T-helper 17 cell (primary cell): ENCODE results near the gene PLSCR3. TPM values are rescaled to one million over a fixed set of nuclear protein-coding genes. Genes with fewer than 3 reads are reported as not detected.
"Not testable (repeated sequence)": the region's sequence is repeated elsewhere in the genome, so short reads cannot be mapped to it uniquely, and the experiment has no call there.

Experiments used
- ATAC-seq: fragments of 150-1000 bp; cut with Tn5 transposase; 2 replicates; pipeline ENCODE4 v1.10.0; 2021; ENCODE audit warnings: mild to moderate bottlenecking, moderate library complexity
- DNase-seq, 3 donors: peaks; one replicate each; pipeline versions ENCODE4 v3.0.0 to v3.0.0-alpha.2; 2020 to 2021
- H3K9me3 ChIP-seq: one replicate; pipeline ENCODE4 v1.7.0; 2013; ENCODE audit warnings: low read length, mild to moderate bottlenecking; ENCODE audit not compliant: control insufficient read depth, poor library complexity, severe bottlenecking
- H3K27ac Mint-ChIP-seq: one replicate; pipeline ENCODE4 v1.8.0; 2022; ENCODE audit warnings: mild to moderate bottlenecking, moderate library complexity, mixed read lengths
- H3K27me3 Mint-ChIP-seq: one replicate; pipeline ENCODE4 v1.8.0; 2022; ENCODE audit warnings: mixed read lengths
- H3K36me3 Mint-ChIP-seq: one replicate; pipeline ENCODE4 v1.8.0; 2022; ENCODE audit warnings: low read depth, mixed read lengths
- H3K4me1 Mint-ChIP-seq: one replicate; pipeline ENCODE4 v1.8.0; 2022; ENCODE audit warnings: mild to moderate bottlenecking, mixed read lengths
- H3K4me3 Mint-ChIP-seq: one replicate; pipeline ENCODE4 v1.8.0; 2022; ENCODE audit warnings: mild to moderate bottlenecking, moderate library complexity, mixed read lengths
- total RNA-seq, 4 donors: library from RNA in 2 of 4; stranded (reverse) in 2 of 4; gene quantifications; one replicate each; pipeline ENCODE4 v1.2.3 and lab custom pipeline; 2022 to 2026

PLSCR3 gene
- total RNA-seq, 2 donors from 2014 or later = 120 to 126 TPM

DNA sequence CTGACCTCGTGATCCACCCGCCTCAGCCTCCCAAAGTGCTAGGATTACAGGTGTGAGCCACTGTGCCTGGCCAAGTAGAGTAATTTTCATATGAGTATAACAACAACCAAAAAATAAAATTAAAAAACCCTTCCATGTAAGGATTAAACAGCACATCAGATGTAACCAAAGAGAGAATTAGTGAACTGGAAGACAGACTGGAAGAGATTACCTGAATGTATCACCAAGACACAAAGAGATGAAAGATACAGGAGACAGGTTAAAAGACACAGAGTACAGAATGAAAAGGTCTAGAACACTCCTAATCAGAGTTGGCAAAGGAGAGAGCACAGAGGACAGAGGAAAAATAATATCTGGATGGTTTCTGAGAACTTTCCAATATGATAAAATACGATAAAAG is 15.2 kb downstream of the PLSCR3 start:
- no peaks in the 10 kb centered on the region for H3K9me3 ChIP-seq
- no peak overlapping the region for H3K27ac Mint-ChIP-seq
- H3K36me3 Mint-ChIP-seq = peaks cover 3% of the 10 kb centered on the region
- ATAC-seq = no peak
- peaks cover 5% of the 10 kb centered on the region for H3K4me1 Mint-ChIP-seq
- no peak for DNase-seq
- H3K27me3 Mint-ChIP-seq = peaks cover 39% of the 10 kb centered on the region
- no peak overlapping the region for H3K4me3 Mint-ChIP-seq

DNA sequence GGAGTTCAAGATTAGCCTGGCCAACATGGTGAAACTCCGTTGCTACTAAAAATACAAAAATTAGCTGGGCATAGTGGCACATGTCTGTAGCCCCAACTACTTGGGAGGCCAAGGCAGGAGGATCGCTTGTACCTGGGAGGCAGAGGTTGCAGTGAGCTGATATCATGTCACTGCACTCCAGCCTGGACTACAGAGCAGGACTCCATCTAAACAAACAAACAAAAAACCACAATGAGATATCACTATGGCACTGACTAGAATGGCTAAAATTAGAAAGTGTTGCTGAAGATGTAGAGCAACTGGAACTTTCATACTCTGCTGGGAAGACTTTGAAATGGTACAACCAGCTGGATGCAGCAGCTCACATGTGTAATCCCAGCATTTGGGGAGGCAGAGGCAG is 20.0 kb downstream of the PLSCR3 start:
- Mint-ChIP-seq H3K27me3 (peaks cover 14% of the 10 kb centered on the region), H3K4me1 (peaks cover 2% of the 10 kb centered on the region), H3K27ac (no peak overlapping the region), H3K36me3 (no peaks in the 10 kb centered on the region), H3K4me3 (no peak overlapping the region)
- H3K9me3 ChIP-seq = no peaks in the 10 kb centered on the region
- no peak for ATAC-seq
- DNase-seq = no peak

DNA sequence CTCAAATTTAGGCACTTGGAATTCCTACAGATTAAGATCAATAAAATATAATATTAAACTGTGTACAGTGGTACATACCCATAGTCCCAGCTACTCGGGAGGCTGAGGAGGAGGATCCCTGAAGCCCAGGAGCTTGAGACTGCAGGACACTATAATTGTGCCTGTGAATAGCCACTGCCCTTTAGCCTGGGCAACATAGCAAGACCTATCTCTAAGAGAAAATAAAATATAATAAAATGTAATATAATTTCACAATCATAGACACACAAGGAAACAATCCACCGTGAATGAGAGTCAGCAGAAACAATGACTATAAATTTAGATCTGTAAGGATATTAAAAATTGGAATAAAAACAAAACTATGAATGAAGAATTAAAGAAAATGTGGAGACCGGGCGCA is 23.5 kb downstream of the PLSCR3 start:
- Mint-ChIP-seq H3K4me1 (peaks cover 2% of the 10 kb centered on the region), H3K27me3 (peaks cover 9% of the 10 kb centered on the region), H3K36me3 (no peaks in the 10 kb centered on the region), H3K4me3 (no peak overlapping the region), H3K27ac (no peak overlapping the region)
- ATAC-seq (no peak), DNase-seq (no peak)
- no peaks in the 10 kb centered on the region for H3K9me3 ChIP-seq

DNA sequence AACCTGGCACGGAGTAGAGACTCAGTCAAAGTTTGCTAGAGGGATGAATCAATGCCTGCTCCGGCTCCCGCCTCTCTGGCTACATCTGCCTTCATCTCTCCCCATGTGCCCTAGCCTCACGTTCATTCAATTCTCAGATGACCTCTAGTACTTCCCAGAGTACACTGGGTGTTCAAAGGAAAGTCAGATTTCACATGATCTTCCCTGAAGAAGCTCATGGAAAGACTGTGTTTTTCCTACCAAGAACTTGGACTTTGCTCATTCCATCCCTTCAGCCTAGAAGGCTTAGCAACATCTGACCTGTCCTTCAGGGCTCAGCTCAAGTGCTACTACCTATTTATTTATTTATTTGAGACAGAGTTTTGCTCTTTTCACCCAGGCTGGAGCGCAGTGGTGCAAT is 24.5 kb downstream of the PLSCR3 start:
- Mint-ChIP-seq H3K4me3 (no peak overlapping the region), H3K27ac (no peak overlapping the region)

DNA sequence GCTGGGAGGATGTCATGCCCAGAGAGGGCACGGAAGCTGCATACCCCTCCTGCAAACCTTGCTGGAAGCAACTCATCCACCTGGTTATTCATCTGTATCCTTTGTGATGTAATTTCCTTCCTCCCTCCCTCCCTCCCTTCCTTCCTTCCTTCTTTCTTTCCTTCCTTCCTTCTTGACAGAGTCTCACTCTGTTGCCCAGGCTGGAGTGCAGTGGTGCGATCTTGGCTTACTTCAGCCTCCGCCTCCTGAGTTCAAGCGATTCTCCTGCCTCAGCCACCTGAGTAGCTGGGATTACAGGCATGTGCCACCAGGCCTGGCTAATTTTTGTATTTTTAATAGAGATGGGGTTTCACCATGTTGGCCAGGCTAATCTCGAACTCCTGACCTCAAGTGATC is 25.7 kb downstream of the PLSCR3 start:
- H3K9me3 ChIP-seq, H3K36me3 Mint-ChIP-seq, H3K27ac Mint-ChIP-seq, H3K4me3 Mint-ChIP-seq, DNase-seq, ATAC-seq, H3K4me1 Mint-ChIP-seq: not testable (repeated sequence)
- H3K27me3 Mint-ChIP-seq = peaks cover 14% of the 10 kb centered on the region

More for the DNA sequence above, 24.5 kb downstream of the PLSCR3 start:
- ATAC-seq (no peak), DNase-seq (no peak)
- Mint-ChIP-seq H3K27me3 (peaks cover 14% of the 10 kb centered on the region), H3K36me3 (peaks cover 2% of the 10 kb centered on the region), H3K4me1 (peaks cover 7% of the 10 kb centered on the region)
- no peaks in the 10 kb centered on the region for H3K9me3 ChIP-seq

DNA sequence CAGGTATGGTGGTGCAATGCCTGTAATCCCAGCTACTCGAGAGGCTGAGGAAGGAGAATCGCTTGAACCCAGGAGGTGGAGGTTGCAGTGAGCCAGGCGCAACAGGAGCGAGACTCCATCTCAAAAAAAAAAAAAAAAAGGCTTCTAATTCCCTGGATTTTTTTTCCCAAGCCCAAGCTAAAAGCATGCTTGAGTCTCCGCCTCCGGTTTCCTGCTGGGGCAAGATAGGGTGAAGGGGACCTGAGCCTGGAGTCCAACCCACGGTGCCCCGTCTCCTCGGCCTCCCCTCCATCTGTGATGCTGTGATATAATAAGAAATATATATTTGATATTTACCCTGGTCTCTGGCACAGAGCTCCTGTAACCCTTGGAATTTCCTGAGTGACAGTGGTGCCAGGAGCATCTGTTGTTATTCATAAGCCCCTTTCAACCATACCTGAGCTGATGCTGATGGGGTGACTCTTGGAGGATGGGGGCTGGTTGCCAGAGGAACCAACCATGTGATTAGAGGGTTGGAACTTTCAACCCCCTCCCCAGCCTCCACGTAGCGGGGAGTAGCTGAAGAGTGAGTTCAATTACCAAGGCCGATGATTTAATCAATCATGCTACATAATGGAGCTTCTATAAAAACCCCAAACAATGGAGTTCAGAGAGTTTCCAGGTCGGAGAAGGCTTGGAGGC is 26.3 kb downstream of the PLSCR3 start:
- ATAC-seq (no peak), DNase-seq (no peak)
- Mint-ChIP-seq H3K36me3 (peaks cover 2% of the 10 kb centered on the region), H3K4me3 (no peak overlapping the region), H3K27me3 (peaks cover 14% of the 10 kb centered on the region), H3K4me1 (peaks cover 7% of the 10 kb centered on the region), H3K27ac (no peak overlapping the region)
- no peaks in the 10 kb centered on the region for H3K9me3 ChIP-seq

DNA sequence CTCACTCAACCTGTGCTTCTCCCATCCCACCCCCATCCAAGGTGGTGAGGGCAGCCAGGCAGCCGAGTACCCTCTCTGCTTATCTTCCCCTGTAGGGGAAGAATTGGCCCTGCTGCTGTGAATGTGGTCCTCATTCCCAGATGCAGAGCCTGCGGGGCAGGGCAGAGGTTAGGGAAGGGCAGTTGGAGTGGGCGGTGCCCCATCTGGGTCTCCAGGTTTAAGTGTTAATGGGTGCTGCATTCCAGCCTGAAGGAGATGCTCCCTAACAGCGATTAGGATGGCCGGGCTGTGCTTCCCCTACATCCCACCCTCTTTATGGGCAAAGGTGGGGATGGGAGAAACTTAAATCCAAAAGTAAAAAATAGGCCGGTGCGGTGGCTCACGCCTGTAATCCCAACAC is 27.2 kb downstream of the PLSCR3 start:
- ATAC-seq (no peak), DNase-seq (no peak)
- Mint-ChIP-seq H3K36me3 (peaks cover 2% of the 10 kb centered on the region), H3K4me3 (no peak overlapping the region), H3K27ac (no peak overlapping the region), H3K27me3 (peaks cover 17% of the 10 kb centered on the region), H3K4me1 (peaks cover 7% of the 10 kb centered on the region)
- H3K9me3 ChIP-seq = no peaks in the 10 kb centered on the region

DNA sequence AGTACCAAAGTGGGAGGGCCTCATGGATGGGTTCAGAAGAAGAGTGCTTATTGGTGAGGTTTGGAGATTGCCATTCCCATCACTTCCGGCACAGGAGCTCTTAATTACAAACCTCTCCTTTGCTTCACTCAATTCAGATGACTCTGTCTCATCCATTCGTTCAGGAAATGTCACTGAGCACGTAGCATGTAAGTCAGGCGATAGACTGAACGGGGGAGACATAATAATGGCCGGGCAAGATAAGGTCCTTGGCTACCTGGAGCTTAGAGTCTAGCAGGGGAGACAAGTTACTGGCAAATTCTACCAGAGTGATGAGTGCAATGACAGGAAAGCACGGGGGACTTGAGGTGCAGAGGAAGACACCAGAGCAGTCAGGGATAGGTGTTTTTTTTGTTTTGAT is 28.4 kb downstream of the PLSCR3 start:
- H3K9me3 ChIP-seq = not testable (repeated sequence)

DNA sequence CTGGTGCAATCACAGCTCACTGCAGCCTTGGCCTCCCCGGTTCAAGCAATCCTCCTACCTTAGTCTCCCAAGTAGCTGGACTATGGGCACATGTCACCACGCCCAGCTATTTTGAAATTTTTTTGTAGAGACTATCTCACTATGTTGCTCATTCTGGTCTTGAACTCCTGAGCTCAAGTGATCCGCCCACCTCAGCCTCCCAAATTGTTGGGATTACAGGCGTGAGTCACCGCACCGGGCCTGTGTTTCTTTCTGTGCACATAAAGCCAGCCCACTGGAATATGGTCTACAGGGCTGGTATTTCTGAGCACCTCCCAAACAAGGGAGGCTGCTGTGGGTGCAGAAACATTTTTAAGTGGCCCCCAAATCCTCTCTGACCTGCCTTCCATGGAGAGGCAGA is 31.0 kb downstream of the PLSCR3 start:
- DNase-seq = no peak
- no peaks in the 10 kb centered on the region for H3K9me3 ChIP-seq
- no peak for ATAC-seq
- no peak overlapping the region for H3K27ac Mint-ChIP-seq
- peaks cover 15% of the 10 kb centered on the region for H3K27me3 Mint-ChIP-seq
- H3K4me1 Mint-ChIP-seq = peaks cover 5% of the 10 kb centered on the region
- H3K36me3 Mint-ChIP-seq = peaks cover 2% of the 10 kb centered on the region
- no peak overlapping the region for H3K4me3 Mint-ChIP-seq

More for the DNA sequence above, 28.4 kb downstream of the PLSCR3 start:
- H3K4me1 Mint-ChIP-seq, ATAC-seq, H3K4me3 Mint-ChIP-seq, DNase-seq, H3K36me3 Mint-ChIP-seq, H3K27ac Mint-ChIP-seq: not testable (repeated sequence)
- peaks cover 24% of the 10 kb centered on the region for H3K27me3 Mint-ChIP-seq

DNA sequence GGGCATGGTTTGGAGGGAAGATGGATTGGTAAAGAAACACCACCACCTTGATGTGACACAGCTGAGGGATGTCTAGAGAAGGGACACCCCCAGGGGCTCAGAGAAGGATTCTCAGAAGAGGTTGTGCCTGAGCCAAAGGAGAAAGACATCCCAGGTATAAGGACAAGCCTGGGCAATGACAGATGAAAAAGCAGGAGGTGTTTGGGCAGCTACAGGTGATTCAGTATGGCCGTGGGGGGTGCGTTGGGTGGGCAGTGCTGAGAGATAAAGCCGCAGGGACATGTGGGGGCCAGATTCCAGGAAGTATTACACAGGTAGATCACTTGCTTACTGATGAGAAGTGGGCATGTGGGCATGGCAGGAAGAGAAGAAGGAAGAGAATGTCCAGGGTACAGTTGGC is 32.4 kb downstream of the PLSCR3 start:
- no peaks in the 10 kb centered on the region for H3K9me3 ChIP-seq
- no peak for ATAC-seq
- Mint-ChIP-seq H3K4me3 (no peak overlapping the region), H3K4me1 (peaks cover 5% of the 10 kb centered on the region), H3K27ac (no peak overlapping the region), H3K36me3 (peaks cover 2% of the 10 kb centered on the region), H3K27me3 (peaks cover 15% of the 10 kb centered on the region)
- no peak for DNase-seq

DNA sequence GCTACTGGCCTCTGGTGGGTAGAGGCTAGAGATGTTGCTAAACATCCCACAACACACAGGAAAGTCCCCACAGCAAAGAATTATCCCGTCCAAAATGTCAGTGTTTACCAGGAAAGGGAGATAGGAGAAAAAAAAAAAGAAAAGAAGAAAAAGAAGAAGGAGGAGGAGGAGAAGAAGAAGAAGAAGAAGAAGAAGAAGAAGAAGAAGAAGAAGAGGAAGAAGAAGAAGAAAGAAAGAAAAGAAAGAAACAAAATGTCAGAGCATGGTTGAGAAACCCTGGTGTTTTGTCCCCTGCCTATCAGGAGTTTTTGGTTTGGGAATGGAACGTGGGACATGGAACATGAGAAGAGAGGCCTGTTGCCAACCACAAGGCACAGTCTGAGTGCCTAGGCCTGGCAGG is 36.9 kb downstream of the PLSCR3 start:
- Mint-ChIP-seq H3K4me1 (peaks cover 19% of the 10 kb centered on the region), H3K36me3 (no peaks in the 10 kb centered on the region), H3K27me3 (peaks cover 10% of the 10 kb centered on the region), H3K27ac (no peak overlapping the region), H3K4me3 (no peak overlapping the region)
- H3K9me3 ChIP-seq = no peaks in the 10 kb centered on the region
- no peak for DNase-seq
- ATAC-seq = no peak

DNA sequence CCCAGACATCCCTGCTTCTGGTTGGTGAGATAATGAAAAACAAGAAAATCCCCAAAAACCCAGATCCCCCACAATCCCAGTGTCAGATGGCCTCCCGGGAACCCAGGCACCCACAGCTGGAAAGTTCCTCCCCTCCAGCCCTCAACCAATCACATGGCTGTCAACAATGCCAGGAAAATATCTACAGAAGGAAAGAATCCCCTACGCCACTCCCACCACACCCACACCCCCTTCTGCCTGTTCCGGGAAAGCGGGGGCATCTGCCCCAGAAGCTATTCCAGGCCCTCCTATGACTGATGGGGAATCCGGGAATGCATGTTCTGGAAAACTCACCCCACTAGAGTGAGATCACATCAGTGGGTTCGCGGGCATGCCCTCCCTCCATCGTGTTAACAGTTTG is 37.6 kb downstream of the PLSCR3 start:
- peaks cover 4% of the 10 kb centered on the region for H3K27me3 Mint-ChIP-seq
- H3K9me3 ChIP-seq = no peaks in the 10 kb centered on the region
- no peak for ATAC-seq
- no peaks in the 10 kb centered on the region for H3K36me3 Mint-ChIP-seq
- peaks cover 21% of the 10 kb centered on the region for H3K4me1 Mint-ChIP-seq
- H3K27ac Mint-ChIP-seq = no peak overlapping the region
- DNase-seq = no peak
- H3K4me3 Mint-ChIP-seq = no peak overlapping the region

DNA sequence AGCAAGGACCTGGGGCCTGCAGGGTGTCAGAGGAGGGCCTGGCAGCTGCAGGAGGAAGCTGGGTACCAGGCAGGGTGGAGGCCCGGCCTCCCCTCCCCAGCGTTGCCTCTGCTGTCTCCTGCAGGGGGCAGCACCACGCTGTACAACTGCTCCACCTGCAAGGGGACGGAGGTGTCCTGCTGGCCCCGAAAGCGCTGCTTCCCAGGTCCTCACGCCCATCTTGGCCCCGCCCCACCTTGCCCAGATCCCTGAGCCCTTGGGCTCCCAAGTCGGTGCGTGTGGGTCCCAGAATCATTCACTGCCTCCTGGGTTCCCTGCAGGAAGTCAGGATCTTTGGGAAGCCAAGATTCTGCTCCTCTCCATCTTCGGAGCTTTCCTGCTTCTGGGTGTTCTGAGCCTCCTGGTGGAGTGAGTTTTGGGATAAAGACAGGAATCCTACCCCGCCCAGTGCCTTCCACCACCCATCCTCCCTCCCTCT is 38.2 kb downstream of the PLSCR3 start:
- Mint-ChIP-seq H3K27ac (no peak overlapping the region), H3K27me3 (no peaks in the 10 kb centered on the region), H3K4me3 (no peak overlapping the region), H3K4me1 (peaks cover 24% of the 10 kb centered on the region), H3K36me3 (no peaks in the 10 kb centered on the region)
- DNase-seq (peak; percentile 69 to 83 (median 70)), ATAC-seq (peak; percentile 61)
- no peaks in the 10 kb centered on the region for H3K9me3 ChIP-seq

DNA sequence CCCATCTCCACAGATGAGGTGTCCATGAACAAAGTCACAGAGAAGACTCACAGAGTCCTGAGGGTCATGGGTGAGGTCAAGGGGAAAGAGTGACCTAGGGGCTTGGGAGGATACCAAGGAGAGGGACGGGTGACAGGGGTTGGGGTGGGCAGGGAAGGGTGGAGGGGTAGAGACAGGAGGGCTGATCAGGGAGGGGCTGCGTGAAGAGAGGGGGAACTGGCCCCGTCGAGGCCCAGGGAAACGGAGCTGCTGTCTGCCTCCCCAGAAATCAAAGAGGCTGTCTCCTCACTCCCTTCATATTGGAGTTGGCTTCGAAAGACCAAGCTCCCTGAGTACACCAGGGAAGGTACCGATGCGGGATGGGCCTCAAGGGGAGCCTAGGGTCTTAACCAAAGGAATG is 38.8 kb downstream of the PLSCR3 start:
- Mint-ChIP-seq H3K27ac (no peak overlapping the region), H3K27me3 (no peaks in the 10 kb centered on the region)
- H3K9me3 ChIP-seq = no peaks in the 10 kb centered on the region

More for the DNA sequence above, 38.8 kb downstream of the PLSCR3 start:
- ATAC-seq = no peak
- DNase-seq = no peak
- Mint-ChIP-seq H3K4me1 (peaks cover 26% of the 10 kb centered on the region), H3K36me3 (no peaks in the 10 kb centered on the region), H3K4me3 (no peak overlapping the region)
